ENCODE measurements around the gene INTS1. TPM values are rescaled to one million over a fixed set of nuclear protein-coding genes. Genes with fewer than 3 reads are reported as not detected.
A peak's percentile ranks its signal among the peaks of the same experiment; 100 is the strongest.

INTS1 gene
- total and polyA plus RNA-seq, 9 donors: 1.9 to 80.5 (median 61.5) TPM

- Histone ChIP-seq H3K27ac (no peak overlapping the region), H3K4me1 (ENCODE audit: insufficient read depth) (peaks cover 10% of the 10 kb centered on the region), H3K27me3 (no peaks in the 10 kb centered on the region), H3K4me3 (no peak overlapping the region), H3K36me3 (no peaks in the 10 kb centered on the region), H3K9me3 (no peaks in the 10 kb centered on the region)
- intact Hi-C loops (cut with DNase I): loop anchor here in 1 of 4 donors (5.0 kb wide), 1 partner anchor 71 kb away; the partner anchor contains the start of gene PSMG3
- no peak for TF ChIP-seq POLR2A (IDR thresholded peaks at IDR 0.05)
- no peak for TF ChIP-seq EP300 (IDR thresholded peaks at IDR 0.05)
- TF ChIP-seq, protein P1, sequence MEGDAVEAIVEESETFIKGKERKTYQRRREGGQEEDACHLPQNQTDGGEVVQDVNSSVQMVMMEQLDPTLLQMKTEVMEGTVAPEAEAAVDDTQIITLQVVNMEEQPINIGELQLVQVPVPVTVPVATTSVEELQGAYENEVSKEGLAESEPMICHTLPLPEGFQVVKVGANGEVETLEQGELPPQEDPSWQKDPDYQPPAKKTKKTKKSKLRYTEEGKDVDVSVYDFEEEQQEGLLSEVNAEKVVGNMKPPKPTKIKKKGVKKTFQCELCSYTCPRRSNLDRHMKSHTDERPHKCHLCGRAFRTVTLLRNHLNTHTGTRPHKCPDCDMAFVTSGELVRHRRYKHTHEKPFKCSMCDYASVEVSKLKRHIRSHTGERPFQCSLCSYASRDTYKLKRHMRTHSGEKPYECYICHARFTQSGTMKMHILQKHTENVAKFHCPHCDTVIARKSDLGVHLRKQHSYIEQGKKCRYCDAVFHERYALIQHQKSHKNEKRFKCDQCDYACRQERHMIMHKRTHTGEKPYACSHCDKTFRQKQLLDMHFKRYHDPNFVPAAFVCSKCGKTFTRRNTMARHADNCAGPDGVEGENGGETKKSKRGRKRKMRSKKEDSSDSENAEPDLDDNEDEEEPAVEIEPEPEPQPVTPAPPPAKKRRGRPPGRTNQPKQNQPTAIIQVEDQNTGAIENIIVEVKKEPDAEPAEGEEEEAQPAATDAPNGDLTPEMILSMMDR (IDR thresholded peaks at IDR 0.05): no peak
- WGBS, 3 donors: 85 to 87% (median 86%) methylated on average over 21 of the region's 21 CpGs
- peak in 2 of 5 donors; percentile 17 to 34 for DNase-seq
These were observed 2.5 kb downstream of the INTS1 start for GRCh38 chr7:1501487-1502270.

GRCh38 chr7:1500064-1500807, 4.0 kb downstream of the INTS1 start:
- Histone ChIP-seq H3K4me1 (ENCODE audit: insufficient read depth) (peaks cover 10% of the 10 kb centered on the region), H3K9me3 (no peaks in the 10 kb centered on the region), H3K36me3 (no peaks in the 10 kb centered on the region), H3K4me3 (no peak overlapping the region), H3K27me3 (no peaks in the 10 kb centered on the region), H3K27ac (no peak overlapping the region)
- TF ChIP-seq EP300 (IDR thresholded peaks at IDR 0.05) (no peak), POLR2A (IDR thresholded peaks at IDR 0.05) (no peak)
- TF ChIP-seq, protein P1 (IDR thresholded peaks at IDR 0.05): no peak
- DNase-seq: no peak
- 91 to 93% (median 91%) methylated on average over 31 to 34 of the region's 34 CpGs for WGBS, 3 donors
- intact Hi-C loops (cut with DNase I): loop anchor here in 1 of 4 donors (5.0 kb wide), 1 partner anchor 72 kb away; the partner anchor contains the start of gene PSMG3

GRCh38 chr7:1499367-1500029, 4.7 kb downstream of the INTS1 start:
- DNase-seq: peak in 1 of 5 donors; percentile 32
- intact Hi-C loops (cut with DNase I): loop anchor here in 1 of 4 donors (5.0 kb wide), 1 partner anchor 73 kb away; the partner anchor contains the start of gene PSMG3
- Histone ChIP-seq H3K36me3 (no peaks in the 10 kb centered on the region), H3K9me3 (no peaks in the 10 kb centered on the region), H3K4me1 (ENCODE audit: insufficient read depth) (peaks cover 10% of the 10 kb centered on the region), H3K27ac (no peak overlapping the region), H3K4me3 (no peak overlapping the region), H3K27me3 (no peaks in the 10 kb centered on the region)
- 84 to 89% (median 86%) methylated on average over 25 to 33 of the region's 33 CpGs for WGBS, 3 donors
- no peak for TF ChIP-seq POLR2A (IDR thresholded peaks at IDR 0.05)
- TF ChIP-seq, protein P1 (IDR thresholded peaks at IDR 0.05): no peak
- TF ChIP-seq EP300 (IDR thresholded peaks at IDR 0.05): no peak
